Right renal pelvis (tissue), 4 donors: ENCODE measurements around the gene GRIFIN. TPM values are rescaled to one million over a fixed set of nuclear protein-coding genes. Genes with fewer than 3 reads are reported as not detected.

Source experiments
- DNase-seq, 4 donors: peaks; one replicate each; pipeline ENCODE4 v3.0.0-alpha.2; 2013; ENCODE audit warnings: low read depth in 4 of 4, low spot score in 3 of 4, missing footprints in 1 of 4
- polyA plus RNA-seq, 4 donors: library from polyadenylated mRNA; unstranded; fragments of 120-200 nt; gene quantifications; one replicate each; pipeline ENCODE4 v1.2.1, GENCODE V29; 2013; ENCODE audit not compliant: insufficient read length in 4 of 4

The GRIFIN gene
- polyA plus RNA-seq, 4 donors = 0.30 TPM; not detected in 3

- no peak for DNase-seq
Measured at GRCh38 chr7:2513702-2514101, 37.5 kb upstream of the GRIFIN start.

DNA sequence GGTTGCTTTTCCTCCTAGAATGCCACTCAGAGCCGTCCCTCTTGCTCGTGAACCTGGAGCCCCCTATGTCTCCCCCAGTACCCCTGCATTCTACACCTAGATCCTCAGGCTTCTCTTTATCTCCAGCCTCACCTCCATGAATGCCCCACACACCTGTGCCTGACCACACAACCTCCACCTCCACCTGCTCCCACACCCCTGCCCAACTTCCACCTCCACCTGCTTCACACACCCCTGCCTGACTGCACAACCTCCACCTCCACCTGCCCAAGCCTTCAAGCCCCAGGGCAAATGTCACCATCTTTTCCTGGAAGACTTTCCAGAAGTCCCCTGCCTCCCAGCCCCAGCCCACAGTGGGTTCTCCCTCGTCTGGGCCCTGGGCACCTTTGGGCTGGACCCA is 36.5 kb upstream of the GRIFIN start:
- DNase-seq = no peak

DNA sequence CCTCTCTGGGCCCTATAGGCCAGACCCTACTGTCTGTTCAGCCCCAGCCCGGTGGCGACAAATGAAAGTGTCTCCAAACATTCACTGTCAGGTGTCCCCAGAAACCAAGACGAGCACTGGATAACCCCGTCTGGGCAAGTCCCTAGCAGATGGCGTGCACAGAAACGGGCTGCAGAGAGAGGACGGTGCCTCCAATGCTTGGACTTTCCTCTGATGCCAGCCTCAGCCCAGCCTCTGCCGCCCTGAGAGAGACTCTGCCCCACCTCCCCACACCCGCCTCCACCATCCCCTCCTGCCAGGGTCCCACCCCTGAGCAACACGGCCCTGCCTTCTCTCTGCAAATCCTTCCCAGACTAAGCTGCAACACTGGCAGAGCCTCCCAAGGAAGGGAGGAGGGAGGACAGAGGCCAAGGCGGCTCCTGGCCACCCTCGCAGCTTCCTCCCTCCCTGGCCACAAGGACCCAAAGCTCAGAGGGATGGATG is 36.0 kb upstream of the GRIFIN start:
- no peak for DNase-seq

- no peak for DNase-seq
Measured at GRCh38 chr7:2511769-2512168, 35.6 kb upstream of the GRIFIN start.

DNA sequence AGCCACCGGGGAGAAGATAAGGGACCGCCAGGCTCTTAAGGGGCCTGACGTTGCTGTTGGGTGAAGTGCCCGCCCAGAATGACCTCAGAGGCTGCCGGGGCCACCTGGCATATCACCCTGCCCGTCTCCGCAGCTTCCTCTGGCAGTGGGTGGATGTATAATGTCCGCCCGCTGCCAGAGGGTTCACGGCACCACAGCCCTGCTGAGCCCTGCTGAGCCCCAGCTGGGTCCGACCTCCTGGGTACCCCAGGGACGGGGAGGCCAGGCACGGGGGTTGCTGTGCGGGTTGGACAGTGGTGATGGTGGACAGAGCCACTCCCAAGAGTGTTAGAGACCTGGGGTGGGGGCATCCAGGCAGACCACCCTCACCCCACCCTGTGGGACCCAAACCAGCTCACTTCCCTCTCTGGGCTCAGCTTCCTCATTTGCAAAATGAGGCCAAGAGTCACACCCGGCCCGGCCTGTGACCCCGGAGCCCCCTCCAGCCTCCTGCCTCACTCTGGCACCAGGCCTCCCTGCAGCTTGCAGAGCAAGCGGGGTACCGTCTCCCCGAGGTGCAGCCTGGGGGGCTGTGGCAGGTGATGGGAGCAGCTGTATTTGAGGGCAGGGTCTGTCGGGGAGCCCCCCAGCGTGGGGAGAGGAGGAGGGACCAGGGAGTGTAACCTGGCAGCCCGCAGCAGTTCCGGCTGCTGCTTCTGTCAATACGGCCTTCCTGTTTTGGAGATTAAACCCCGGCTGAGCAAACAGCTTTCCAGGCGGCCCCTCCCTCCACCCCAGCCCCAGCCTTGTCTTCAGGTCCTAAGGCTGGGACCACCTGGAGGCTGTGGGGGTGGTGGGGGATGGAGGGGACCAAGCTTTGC is 34.9 kb upstream of the GRIFIN start:
- DNase-seq = no peak

DNA sequence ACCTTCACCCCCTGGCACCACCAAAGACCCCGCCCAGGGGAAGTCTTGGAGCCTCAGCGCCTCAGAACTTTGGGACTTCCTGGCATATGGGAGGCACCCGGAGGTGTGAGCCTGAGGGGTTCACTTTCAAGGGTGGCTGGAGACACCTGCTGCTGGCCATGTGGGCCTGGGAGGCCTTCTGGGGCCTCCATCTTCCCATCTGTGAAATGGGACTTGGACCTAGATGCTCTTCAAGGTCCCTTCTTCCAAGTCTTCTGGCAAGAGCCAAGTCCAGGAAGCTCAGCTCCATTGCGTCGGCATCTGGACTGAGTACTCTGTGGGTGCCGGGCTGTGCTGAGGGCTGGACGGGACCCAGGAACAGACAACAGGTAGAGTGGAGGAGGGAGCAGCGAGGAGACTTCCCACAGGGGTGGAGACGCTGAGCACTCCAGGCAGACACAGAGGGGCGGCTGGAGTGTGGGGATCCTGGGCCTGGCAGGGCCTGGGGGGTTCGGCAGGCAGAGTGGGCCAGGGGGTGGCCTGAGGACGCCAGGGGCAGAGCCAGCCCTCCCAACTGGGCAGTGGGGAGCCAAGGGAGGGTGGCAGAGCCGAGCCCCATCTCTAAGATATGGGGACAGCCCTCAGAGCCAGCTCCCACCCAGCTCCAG is 34.1 kb upstream of the GRIFIN start:
- no peak for DNase-seq

DNA sequence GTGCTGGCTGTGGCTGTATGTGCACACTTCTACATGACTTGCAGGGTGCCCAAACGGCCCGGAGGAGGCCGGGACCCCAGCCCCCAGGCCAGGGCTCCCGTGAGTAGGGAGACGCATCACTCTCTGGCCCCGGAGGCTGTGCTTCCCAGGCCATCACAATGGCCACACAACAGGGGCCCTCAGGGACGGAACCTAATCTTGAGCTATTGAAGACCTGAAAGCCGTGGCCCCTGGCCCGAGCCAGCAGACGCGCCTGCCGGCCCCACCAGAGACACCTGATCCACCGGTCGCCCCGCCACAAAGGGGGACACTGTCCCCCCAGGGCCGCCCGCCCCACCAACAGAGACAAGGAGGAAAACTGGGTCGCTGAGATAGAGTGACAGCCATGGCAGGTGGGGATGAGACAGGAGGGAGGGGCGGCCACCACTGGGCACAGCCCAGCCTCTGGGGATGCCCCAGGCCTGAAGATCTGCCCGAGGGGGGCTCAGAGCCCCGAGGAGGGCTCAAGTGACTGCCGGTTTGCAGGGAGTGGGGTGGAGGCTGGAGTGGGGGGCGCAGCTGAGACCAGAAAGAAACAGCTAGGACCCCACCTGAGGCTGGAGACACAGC is 33.2 kb upstream of the GRIFIN start:
- no peak for DNase-seq

GRCh38 chr7:2508327-2509215 is 32.4 kb upstream of the GRIFIN start:
- no peak for DNase-seq

GRCh38 chr7:2507917-2508306 is 31.7 kb upstream of the GRIFIN start:
- DNase-seq = no peak

DNA sequence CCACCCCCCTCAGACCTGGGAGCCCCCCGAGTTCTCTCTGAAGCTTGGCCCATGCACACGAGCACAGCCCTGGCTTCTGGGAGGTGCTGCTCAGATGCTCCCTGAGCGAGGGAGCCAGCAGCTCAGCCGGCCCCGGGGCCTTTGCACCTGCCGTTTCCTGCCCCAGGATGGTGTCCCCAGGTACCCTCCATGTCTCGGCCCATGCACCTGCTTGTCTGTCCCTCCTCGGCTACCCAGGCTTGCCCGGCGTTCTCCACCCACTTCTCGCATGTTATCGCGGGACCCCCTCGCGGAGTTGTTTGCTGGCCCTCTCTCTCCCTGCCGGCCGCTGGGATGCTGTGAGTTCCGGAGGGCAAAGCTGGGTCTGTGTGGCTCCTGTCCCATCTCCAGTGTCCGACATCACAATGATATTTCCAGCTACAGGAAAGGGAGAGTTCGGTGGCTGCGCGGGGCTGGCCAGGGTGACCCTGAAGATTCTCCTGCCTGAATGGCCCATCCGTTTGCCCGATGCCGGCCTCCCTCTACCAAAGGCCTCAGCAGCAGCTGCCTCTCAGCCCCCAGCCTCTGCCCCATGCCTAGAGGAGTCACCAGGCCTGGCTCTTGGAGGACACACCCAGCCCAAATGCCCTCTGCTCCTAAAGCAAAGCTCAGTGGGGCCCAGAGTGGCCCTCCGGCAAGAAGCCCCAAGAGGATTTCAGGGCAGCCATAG is 31.2 kb upstream of the GRIFIN start:
- no peak for DNase-seq

DNA sequence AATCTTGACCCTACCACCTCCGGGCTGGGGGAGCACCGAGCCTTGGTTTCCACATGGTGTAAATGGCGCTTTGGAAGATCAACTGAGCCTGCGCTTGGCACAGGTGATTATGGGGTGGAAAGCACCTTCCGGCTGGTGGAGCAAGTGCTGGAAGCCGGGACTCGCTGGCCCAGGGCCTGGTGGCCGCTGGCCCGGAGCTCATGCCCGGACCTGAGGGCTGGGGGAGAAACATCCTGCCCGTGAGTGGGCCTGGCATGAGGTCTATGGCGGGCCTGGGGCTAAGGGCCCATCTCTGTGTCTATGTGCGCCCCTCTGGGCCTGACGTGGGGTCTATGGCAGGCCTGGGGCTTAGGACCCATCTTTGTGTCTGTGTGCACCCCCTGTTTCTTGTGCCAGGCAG is 29.2 kb upstream of the GRIFIN start:
- DNase-seq = no peak

- no peak for DNase-seq
Measured at GRCh38 chr7:2504889-2505375, 28.7 kb upstream of the GRIFIN start.

- no peak for DNase-seq
Measured at GRCh38 chr7:2504128-2504888, 28.1 kb upstream of the GRIFIN start.

DNA sequence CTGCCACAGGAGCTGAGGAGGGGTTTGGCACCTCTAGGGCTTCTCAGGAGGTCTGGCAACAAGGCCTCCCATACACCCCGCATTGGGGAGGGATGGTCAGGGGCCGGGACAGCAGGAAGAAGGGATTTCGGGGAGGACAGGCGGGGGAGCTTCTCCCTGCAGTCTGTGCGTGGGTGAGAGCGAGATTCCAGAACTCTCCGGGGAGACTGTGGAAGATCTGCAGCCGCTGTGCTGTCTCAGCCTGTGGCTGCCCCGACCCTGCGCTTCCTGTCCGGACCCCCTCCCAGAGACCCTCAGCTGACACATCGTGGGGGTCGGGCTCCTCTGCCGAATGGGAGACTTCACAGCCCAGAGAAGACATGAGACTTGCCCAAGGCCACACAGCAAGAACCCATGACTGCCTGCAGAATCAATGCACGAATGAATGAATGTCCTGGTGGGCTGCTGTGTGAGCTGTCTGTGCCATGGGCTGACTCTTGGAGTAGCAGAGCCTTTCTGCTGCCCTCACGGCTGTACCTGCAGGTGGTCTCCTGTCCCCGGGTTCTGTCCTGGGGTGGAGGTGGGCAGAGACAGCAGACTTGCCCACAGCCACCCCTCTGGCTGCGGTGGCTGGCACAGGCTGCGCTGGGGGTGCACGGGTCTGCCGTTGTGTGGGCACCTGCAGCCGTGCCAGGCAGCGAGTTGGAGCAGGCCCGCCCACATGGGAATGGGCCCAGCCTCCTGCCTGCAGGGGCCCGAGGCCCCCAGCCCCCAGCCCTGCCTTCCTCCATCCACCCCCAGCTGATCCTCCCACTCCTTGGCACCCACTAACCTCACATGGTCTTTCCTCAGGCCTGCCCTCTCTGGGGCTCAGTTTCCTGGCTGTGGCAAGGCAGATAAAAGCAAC is 27.1 kb upstream of the GRIFIN start:
- DNase-seq = no peak

GRCh38 chr7:2502647-2502966 is 26.4 kb upstream of the GRIFIN start:
- DNase-seq = no peak

DNA sequence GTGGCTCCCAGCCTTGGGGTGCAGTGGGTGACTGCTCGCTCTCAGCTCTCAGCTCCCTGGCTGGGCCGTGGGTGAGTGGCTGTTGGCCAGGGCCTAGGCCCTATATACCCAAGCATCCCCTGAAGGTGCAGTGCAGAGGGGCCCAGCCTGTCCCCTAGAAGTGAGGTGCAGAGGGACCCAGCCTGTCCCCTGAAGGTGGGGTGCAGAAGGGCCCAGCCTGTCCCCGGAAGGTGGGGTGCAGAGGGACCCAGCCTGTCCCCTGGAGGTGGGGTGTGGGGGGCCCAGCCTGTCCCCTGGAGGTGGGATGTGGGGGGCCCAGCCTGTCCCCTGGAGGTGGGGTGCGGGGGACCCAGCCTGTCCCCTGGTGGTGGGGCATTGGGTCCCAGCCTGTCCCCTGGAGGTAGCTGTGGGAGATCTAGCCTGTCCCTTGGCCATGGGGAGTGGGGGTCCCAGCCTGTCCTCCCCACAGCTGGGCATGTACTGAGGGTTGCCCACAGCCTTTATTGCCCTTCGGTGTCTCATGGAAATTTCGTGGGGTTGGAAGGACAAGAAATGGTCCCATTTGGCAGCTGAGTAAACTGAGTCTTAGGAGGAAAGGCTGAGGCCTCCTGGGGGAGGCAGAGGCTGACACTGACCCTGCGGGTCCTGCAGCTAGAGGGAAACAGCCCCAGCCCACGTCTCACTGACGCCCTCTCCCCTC is 25.9 kb upstream of the GRIFIN start:
- DNase-seq = no peak

GRCh38 chr7:2500701-2501100 is 24.5 kb upstream of the GRIFIN start:
- no peak for DNase-seq
